ENCODE results near the gene SNN.

DNA sequence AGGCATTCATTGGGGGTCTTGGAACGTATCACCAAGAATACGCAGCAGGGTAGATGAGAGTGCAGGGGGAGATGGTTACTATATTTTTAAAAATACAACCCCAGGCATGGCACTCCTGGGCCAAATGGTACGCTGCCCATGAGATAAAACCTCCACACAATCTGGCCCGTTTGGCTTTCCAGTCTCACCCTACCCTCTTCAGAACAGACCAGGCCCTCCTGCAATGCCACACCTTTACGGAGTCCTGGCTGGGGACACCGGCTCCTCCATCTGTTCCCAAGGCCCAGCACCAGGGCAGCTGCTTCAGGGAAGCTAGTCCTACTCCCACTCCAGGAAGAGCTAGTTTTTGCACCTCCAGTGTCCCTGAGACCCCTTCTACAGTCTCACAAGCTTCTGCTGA, 24.4 kb downstream of the SNN start:
- TF ChIP-seq HCFC1 (IDR thresholded peaks at IDR 0.05; ENCODE audit: low read depth, low read length) (no peak), ZZZ3 (IDR thresholded peaks at IDR 0.05) (no peak), CREB1 (IDR thresholded peaks at IDR 0.05) (no peak), CREB1 (CRISPR knock-in tag; IDR thresholded peaks at IDR 0.05) (no peak), HDAC1 (IDR thresholded peaks at IDR 0.05) (no peak)
- TF ChIP-seq, protein P1, sequence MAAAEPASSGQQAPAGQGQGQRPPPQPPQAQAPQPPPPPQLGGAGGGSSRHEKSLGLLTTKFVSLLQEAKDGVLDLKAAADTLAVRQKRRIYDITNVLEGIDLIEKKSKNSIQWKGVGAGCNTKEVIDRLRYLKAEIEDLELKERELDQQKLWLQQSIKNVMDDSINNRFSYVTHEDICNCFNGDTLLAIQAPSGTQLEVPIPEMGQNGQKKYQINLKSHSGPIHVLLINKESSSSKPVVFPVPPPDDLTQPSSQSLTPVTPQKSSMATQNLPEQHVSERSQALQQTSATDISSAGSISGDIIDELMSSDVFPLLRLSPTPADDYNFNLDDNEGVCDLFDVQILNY (CRISPR knock-in tag; IDR thresholded peaks at IDR 0.05) = no peak
- TF ChIP-seq, protein P2, sequence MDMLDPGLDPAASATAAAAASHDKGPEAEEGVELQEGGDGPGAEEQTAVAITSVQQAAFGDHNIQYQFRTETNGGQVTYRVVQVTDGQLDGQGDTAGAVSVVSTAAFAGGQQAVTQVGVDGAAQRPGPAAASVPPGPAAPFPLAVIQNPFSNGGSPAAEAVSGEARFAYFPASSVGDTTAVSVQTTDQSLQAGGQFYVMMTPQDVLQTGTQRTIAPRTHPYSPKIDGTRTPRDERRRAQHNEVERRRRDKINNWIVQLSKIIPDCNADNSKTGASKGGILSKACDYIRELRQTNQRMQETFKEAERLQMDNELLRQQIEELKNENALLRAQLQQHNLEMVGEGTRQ (CRISPR knock-in tag; IDR thresholded peaks at IDR 0.05) = no peak
- TF ChIP-seq, protein P3, sequence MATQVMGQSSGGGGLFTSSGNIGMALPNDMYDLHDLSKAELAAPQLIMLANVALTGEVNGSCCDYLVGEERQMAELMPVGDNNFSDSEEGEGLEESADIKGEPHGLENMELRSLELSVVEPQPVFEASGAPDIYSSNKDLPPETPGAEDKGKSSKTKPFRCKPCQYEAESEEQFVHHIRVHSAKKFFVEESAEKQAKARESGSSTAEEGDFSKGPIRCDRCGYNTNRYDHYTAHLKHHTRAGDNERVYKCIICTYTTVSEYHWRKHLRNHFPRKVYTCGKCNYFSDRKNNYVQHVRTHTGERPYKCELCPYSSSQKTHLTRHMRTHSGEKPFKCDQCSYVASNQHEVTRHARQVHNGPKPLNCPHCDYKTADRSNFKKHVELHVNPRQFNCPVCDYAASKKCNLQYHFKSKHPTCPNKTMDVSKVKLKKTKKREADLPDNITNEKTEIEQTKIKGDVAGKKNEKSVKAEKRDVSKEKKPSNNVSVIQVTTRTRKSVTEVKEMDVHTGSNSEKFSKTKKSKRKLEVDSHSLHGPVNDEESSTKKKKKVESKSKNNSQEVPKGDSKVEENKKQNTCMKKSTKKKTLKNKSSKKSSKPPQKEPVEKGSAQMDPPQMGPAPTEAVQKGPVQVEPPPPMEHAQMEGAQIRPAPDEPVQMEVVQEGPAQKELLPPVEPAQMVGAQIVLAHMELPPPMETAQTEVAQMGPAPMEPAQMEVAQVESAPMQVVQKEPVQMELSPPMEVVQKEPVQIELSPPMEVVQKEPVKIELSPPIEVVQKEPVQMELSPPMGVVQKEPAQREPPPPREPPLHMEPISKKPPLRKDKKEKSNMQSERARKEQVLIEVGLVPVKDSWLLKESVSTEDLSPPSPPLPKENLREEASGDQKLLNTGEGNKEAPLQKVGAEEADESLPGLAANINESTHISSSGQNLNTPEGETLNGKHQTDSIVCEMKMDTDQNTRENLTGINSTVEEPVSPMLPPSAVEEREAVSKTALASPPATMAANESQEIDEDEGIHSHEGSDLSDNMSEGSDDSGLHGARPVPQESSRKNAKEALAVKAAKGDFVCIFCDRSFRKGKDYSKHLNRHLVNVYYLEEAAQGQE (IDR thresholded peaks at IDR 0.05; ENCODE audit: borderline replicate concordance) = no peak
- TF ChIP-seq, protein P3 (CRISPR knock-in tag; IDR thresholded peaks at IDR 0.05; ENCODE audit: low read depth) = no peak

All from K562 (cell line).